Caco-2 (cell line): ENCODE data around the gene PACS2. TPM values are rescaled to one million over a fixed set of nuclear protein-coding genes. Genes with fewer than 3 reads are reported as not detected.

Experiments used
- BruUV-seq: library from RNA; stranded (reverse); fragments of 400-500 nt; replicated peaks from 2 replicates; lab custom pipeline; 2021; lab: Mats Ljungman, UMichigan
- CTCF ChIA-PET: fragments of 300-600 bp; sonication (Branson Sonifier 250); formaldehyde crosslinking; loops from one replicate; lab custom pipeline; 2022; ENCODE audit warnings: antibody characterized with exemption; lab: Charles Lee
- POLR2A ChIA-PET: fragments of 300-600 bp; sonication (Branson Sonifier 250); formaldehyde crosslinking; loops from one replicate; lab custom pipeline; 2022; ENCODE audit warnings: antibody characterized with exemption; lab: Charles Lee
- DNase-seq, 2 experiments: peaks; one replicate each; pipeline versions ENCODE4 v3.0.0 to v3.0.0-alpha.2; 2020 to 2022
- H3K27me3 ChIP-seq: replicated peaks from 2 replicates; pipeline ENCODE4 v1.6.0; 2011; ENCODE audit warnings: low read length; ENCODE audit not compliant: control insufficient read depth, insufficient read depth
- H3K36me3 ChIP-seq: 2 replicates; pipeline ENCODE4 v1.5.1; 2011; ENCODE audit warnings: low read length; ENCODE audit not compliant: control insufficient read depth, insufficient read depth
- H3K4me1 ChIP-seq: fragments of 250-450 bp; sonication (Bioruptor Pico); 2 replicates; pipeline ENCODE4 v1.5.1; 2020; ENCODE audit warnings: mild to moderate bottlenecking
- H3K4me3 ChIP-seq: 2 replicates; pipeline ENCODE4 v1.5.1; 2011; ENCODE audit warnings: low read depth, mild to moderate bottlenecking, control low read depth, low read length
- H3K9me3 ChIP-seq: fragments of 250-450 bp; sonication (Bioruptor Pico); 2 replicates; pipeline ENCODE4 v1.5.1; 2020; ENCODE audit warnings: mild to moderate bottlenecking, moderate library complexity
- H3K27ac Mint-ChIP-seq: one replicate; pipeline ENCODE4 v1.8.0; 2022; ENCODE audit warnings: mixed read lengths; ENCODE audit not compliant: unreplicated experiment
- H3K27me3 Mint-ChIP-seq: one replicate; pipeline ENCODE4 v1.8.0; 2022; ENCODE audit warnings: mixed read lengths; ENCODE audit not compliant: insufficient read depth, unreplicated experiment
- H3K36me3 Mint-ChIP-seq: one replicate; pipeline ENCODE4 v1.8.0; 2022; ENCODE audit warnings: mild to moderate bottlenecking, mixed read lengths; ENCODE audit not compliant: insufficient read depth, unreplicated experiment
- H3K4me1 Mint-ChIP-seq: one replicate; pipeline ENCODE4 v1.8.0; 2022; ENCODE audit warnings: low read depth, mixed read lengths; ENCODE audit not compliant: unreplicated experiment
- H3K4me3 Mint-ChIP-seq: one replicate; pipeline ENCODE4 v1.8.0; 2022; ENCODE audit warnings: mild to moderate bottlenecking, moderate library complexity, mixed read lengths; ENCODE audit not compliant: unreplicated experiment
- H3K9me3 Mint-ChIP-seq: one replicate; pipeline ENCODE4 v1.8.0; 2022; ENCODE audit warnings: mixed read lengths; ENCODE audit not compliant: unreplicated experiment
- CTCF ChIP-seq, 2 experiments: fragments of 200-600 bp in 1 of 2; IDR thresholded peaks; 1 replicate in 1 of 2; 2 replicates in 1 of 2; pipeline versions ENCODE4 v1.5.1 to v1.8.0; 2011 to 2022; ENCODE audit warnings: antibody characterized with exemption in 1 of 2, control low read depth in 1 of 2, inconsistent platforms in 1 of 2, low read depth in 1 of 2, low read length in 1 of 2, mild to moderate bottlenecking in 1 of 2, moderate library complexity in 1 of 2; ENCODE audit not compliant: insufficient read depth in 1 of 2, severe bottlenecking in 1 of 2, unreplicated experiment in 1 of 2
- intact Hi-C: fragments of 100-400 bp; cut with micrococcal nuclease; formaldehyde crosslinking; loops from one replicate; pipeline ENCODE4 v1.10.0; 2022; ENCODE audit not compliant: unreplicated experiment
- total RNA-seq: library from RNA; stranded (reverse); gene quantifications from 2 replicates; pipeline ENCODE4 v1.2.3, GENCODE V29; 2022

PACS2 gene
- total RNA-seq, 1 experiment from 2014 or later, result 58.1 TPM

GRCh38 chr14:105368426-105368825, 53.9 kb downstream of the PACS2 start:
- Mint-ChIP-seq H3K4me1 (no peaks in the 10 kb centered on the region), H3K9me3 (no peaks in the 10 kb centered on the region), H3K36me3 (peaks cover 19% of the 10 kb centered on the region), H3K27ac (no peak overlapping the region), H3K27me3 (no peaks in the 10 kb centered on the region), H3K4me3 (no peak overlapping the region)
- intact Hi-C loops, result no loop called here
- Histone ChIP-seq H3K27me3 (no peaks in the 10 kb centered on the region), H3K4me1 (no peaks in the 10 kb centered on the region), H3K36me3 (peaks cover 2% of the 10 kb centered on the region; the same call in 1 of the 2 replicates), H3K9me3 (no peaks in the 10 kb centered on the region), H3K4me3 (no peak overlapping the region)
- TF ChIP-seq CTCF (IDR thresholded peaks at IDR 0.05; ENCODE audit: insufficient read depth in 1 of 2, low read depth in 1 of 2, low read length in 1 of 2, severe bottlenecking in 1 of 2, unreplicated experiment in 1 of 2), result no peak
- DNase-seq, result no peak
- CTCF ChIA-PET, result no interaction called here
- POLR2A ChIA-PET, result no interaction called here
- no TSS peak for BruUV-seq

GRCh38 chr14:105368910-105369652, 54.5 kb downstream of the PACS2 start:
- no peaks in the 10 kb centered on the region for H3K9me3 Mint-ChIP-seq
- Histone ChIP-seq H3K4me3 (no peak overlapping the region), H3K27me3 (no peaks in the 10 kb centered on the region), H3K9me3 (no peaks in the 10 kb centered on the region), H3K4me1 (no peaks in the 10 kb centered on the region), H3K36me3 (peaks cover 2% of the 10 kb centered on the region; the same call in 1 of the 2 replicates)
- H3K4me3 Mint-ChIP-seq, result no peak overlapping the region
- H3K36me3 Mint-ChIP-seq, result peaks cover 13% of the 10 kb centered on the region
- no TSS peak for BruUV-seq
- POLR2A ChIA-PET, result no interaction called here
- H3K27ac Mint-ChIP-seq, result no peak overlapping the region
- no peaks in the 10 kb centered on the region for H3K4me1 Mint-ChIP-seq
- no peak for DNase-seq
- no peak for TF ChIP-seq CTCF (IDR thresholded peaks at IDR 0.05; ENCODE audit: insufficient read depth in 1 of 2, low read depth in 1 of 2, low read length in 1 of 2, severe bottlenecking in 1 of 2, unreplicated experiment in 1 of 2)
- intact Hi-C loops, result no loop called here
- no peaks in the 10 kb centered on the region for H3K27me3 Mint-ChIP-seq
- CTCF ChIA-PET, result no interaction called here

DNA sequence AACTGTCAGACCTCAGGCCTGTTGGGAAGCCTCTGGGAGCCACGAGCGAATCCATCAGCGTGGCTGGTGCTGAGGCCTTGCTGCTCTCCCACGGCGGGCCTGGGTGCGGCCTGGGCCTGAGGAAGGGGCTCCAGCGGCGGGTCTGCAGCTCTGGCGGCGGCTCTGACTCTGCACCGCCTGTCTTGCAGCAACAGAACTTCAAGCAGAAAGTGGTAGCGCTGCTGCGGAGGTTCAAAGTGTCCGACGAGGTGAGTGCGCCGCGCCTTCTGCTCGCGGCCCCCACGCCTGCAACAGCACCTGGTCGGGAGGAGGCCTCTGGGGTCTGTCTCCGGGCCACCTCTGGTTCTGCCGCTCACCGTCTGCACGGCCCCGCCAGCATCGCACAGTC, 55.1 kb downstream of the PACS2 start:
- Mint-ChIP-seq H3K27me3 (no peaks in the 10 kb centered on the region), H3K27ac (no peak overlapping the region), H3K9me3 (no peaks in the 10 kb centered on the region), H3K4me3 (no peak overlapping the region), H3K36me3 (peaks cover 15% of the 10 kb centered on the region), H3K4me1 (no peaks in the 10 kb centered on the region)
- Histone ChIP-seq H3K27me3 (no peaks in the 10 kb centered on the region), H3K36me3 (peaks cover 2% of the 10 kb centered on the region; the same call in 1 of the 2 replicates), H3K4me1 (no peaks in the 10 kb centered on the region), H3K9me3 (no peaks in the 10 kb centered on the region), H3K4me3 (no peak overlapping the region)
- no TSS peak for BruUV-seq
- ChIA-PET POLR2A (no interaction called here), CTCF (interaction anchor here (1.1 to 1.8 kb wide), 3 partner anchors 35 to 159 kb away, joined by 4 to 5 read pairs (median 5); no protein-coding TSS in a partner anchor)
- TF ChIP-seq CTCF (IDR thresholded peaks at IDR 0.05; ENCODE audit: insufficient read depth in 1 of 2, low read depth in 1 of 2, low read length in 1 of 2, severe bottlenecking in 1 of 2, unreplicated experiment in 1 of 2), result no peak
- intact Hi-C loops, result loop anchor here (2.0 kb wide), 3 partner anchors 111 to 159 kb away; partner anchors contain the start of gene TEDC1
- no peak for DNase-seq
